HG03103 (cell line): ENCODE data around the gene NFAT5.
"Not testable (repeated sequence)": the region's sequence is repeated elsewhere in the genome, so short reads cannot be mapped to it uniquely, and the experiment has no call there.

Experiments used
- ATAC-seq: cut with Tn5 transposase; IDR thresholded peaks from one replicate; pipeline ENCODE4 v1.9.1; 2021; ENCODE audit warnings: low read depth; ENCODE audit not compliant: unreplicated experiment

Gene NFAT5

GRCh38 chr16:69632828-69633227, 67.1 kb downstream of the NFAT5 start:
- ATAC-seq: no peak

- ATAC-seq: no peak
These were observed 67.6 kb downstream of the NFAT5 start for GRCh38 chr16:69633375-69633774.

- ATAC-seq: not testable (repeated sequence)
These were observed 70.9 kb downstream of the NFAT5 start for GRCh38 chr16:69636563-69637146.

DNA sequence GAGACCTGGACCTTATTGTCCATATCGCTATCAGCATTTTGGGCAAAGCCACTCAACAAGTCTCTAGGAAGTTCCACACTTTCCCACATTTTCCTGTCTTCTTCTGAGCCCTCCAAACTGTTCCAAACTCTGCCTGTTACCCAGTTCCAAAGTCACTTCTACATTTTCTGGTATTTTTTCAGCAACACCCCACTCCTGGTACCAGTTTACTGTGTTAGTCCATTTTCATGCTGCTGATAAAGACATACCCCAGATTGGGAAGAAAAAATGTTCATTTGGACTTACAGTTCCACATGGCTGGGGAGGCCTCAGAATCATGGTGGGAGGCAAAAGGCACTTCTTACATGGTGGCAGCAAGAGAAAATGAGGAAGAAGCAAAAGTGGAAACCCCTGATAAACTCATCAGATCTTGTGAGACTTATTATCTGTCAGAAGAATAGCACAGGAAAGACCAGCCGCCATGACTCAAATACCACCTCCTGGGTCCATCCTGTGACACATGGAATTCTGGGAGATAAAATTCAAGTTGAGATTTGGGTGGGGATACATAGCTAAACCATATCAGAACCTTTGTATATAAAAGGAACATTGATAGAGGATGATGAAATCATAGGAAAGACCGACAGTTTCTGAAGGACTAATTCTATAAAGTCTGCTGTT, 71.6 kb downstream of the NFAT5 start:
- ATAC-seq: not testable (repeated sequence)

- ATAC-seq: not testable (repeated sequence)
These were observed 78.2 kb downstream of the NFAT5 start for GRCh38 chr16:69643997-69644396.

DNA sequence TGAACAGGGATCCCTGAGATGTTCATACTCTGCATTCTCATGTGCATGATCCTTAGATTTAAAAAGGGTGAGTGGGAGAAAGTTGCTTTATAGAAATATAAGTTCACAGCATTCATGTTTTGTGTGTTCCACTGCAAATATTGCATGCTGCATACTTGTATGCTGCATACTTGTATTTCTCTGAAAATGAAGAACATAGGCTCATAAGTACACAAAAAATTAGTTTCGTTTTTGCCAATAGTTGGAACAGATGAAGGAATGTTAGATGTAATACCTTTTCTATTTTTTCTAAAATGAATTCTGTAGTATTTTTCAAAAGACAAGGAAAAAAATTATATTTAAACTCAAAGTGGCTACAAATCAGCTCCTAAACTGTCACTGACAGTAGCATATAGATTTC, 79.0 kb downstream of the NFAT5 start:
- ATAC-seq: no peak

DNA sequence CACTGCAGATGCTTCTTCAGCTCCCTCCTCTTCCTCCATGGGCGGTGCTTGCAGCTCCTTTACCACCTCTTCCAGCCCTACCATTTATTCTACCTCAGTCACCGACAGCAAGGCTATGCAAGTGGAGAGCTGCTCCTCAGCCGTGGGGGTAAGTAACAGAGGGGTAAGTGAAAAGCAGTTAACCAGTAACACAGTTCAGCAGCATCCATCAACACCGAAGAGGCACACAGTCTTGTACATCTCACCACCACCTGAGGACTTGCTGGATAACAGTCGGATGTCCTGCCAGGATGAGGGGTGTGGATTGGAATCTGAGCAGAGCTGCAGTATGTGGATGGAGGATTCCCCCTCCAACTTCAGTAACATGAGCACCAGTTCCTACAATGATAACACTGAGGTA, 81.3 kb downstream of the NFAT5 start:
- ATAC-seq: no peak

DNA sequence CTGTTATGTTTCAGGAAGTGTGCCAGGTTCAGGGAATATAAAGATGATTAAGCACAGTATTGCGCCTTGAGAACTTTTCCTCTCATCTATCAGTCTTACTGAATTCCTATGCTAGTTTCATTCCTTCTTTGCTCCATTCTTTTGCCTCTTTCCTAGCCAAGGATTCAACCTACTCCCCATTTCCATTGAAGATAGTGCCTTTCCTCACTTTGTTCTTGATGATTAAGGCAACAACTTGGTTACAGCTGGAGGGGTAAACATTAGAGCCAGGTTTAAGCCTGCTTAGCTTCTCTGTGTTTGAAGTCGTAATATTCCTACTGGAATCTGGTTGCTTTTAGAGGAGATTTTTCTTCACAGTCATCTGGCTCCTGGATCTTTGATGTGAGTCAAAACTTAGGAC, 85.5 kb downstream of the NFAT5 start:
- no peak for ATAC-seq

GRCh38 chr16:69654280-69654931, 88.6 kb downstream of the NFAT5 start:
- no peak for ATAC-seq

- no peak for ATAC-seq
These were observed 94.4 kb downstream of the NFAT5 start for GRCh38 chr16:69660166-69660565.

- no peak for ATAC-seq
These were observed 97.1 kb downstream of the NFAT5 start for GRCh38 chr16:69662901-69663300.

DNA sequence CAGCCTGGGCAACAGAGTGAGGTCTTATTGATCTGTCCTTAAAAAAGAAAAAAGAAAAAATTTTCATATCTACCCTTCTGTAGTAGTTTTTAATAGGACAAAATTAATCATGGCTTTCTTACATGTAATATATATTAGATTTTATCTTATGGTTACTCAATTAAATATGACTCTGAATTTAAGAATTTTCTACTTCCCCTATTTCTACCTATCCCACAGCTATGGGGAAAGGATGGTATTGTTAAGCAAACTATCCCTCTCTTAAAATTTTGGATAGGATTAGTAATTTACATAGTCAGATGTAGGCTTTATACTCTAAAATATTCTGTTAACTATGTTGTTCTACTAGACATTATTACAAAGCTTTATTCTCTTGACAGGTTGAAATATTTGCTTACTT, 98.1 kb downstream of the NFAT5 start:
- no peak for ATAC-seq

DNA sequence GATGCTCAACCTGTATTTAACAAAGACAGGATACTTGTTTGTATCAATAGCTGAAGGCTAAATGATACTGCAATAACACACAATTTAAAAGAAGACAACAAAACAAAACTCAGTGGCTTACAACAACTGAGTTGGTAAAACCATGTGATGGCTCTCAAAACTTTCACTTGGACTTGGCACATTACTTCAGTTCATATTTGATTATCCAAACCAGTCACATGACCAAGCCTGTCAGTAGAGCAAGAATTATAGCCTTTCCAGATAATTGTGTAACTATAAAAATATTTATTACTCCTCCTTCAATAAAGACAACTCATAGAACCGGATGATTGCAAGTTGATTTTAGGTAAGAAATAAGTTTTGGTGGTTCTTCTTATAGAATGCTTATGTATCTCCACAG, 103.8 kb downstream of the NFAT5 start:
- ATAC-seq: no peak

GRCh38 chr16:69672315-69672997, 106.7 kb downstream of the NFAT5 start:
- no peak for ATAC-seq

DNA sequence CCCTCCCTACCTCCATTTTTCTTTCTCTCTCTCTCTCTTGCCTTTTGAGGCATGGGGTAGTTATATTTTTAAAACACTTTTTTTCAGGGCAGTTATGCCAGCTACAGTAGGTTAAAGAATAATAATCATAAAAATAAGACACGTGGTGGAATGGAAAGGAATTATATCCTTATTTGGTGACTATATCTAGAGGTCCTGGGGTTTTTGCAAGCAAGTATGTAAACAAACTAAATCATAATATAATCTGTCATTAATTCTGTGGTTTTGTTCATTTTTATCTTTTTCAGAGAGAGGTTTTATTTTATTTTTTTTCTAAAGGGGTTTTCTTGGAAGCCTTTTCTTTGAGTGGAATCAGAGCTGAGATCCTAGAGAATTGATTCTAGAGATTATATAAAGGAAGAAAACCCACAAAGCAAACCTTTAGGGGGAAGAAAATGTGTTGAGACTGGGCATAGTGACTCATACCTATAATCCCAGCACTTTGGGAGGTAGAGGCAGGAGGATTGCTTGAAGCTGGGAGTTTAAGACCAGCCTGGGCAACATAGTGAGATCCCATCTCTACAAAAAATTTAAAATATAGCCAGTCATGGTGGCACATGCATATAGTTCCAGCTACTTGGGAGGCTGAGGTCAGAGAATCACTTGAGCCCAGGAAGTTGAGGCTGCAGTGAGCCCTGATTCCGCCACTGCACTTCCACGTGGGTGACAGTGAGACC, 107.4 kb downstream of the NFAT5 start:
- no peak for ATAC-seq

DNA sequence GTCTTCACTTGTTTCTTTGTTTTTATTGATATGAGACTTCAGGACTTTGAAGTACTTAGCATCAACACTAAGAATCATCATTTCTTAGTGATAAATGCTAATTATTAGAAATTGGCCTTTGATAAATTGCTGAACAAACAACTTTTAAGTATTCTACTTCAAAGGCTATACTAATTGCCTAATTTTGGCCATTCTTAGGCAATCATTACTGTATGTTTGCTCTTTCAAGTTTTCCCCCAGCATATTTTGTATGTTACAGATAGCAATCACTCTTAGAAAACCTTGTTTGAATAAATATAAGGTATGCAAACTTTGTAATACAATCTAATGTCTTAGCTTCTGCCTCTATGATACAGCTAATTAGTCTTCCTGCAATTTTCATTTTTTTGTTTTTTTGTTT, 114.6 kb downstream of the NFAT5 start:
- ATAC-seq: no peak

DNA sequence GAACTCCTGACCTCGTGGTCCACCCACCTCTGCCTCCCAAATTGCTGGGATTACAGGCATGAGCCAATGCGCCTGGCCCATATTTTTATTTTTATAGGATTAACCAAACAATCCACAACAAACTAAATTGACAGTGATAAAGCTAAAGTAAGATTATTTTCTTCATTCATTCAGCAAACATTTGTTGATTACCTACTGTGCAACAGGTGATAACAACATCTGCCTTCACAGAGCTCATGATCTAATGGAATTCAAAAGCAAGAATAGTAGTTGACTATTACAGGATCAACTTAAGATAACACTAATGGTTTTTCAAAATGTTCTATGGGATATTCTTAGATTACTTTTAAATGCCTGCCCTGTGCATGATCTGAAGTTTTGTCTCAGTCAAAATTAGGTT, 122.8 kb downstream of the NFAT5 start:
- ATAC-seq: no peak

- no peak for ATAC-seq
These were observed 126.5 kb downstream of the NFAT5 start for GRCh38 chr16:69691980-69692911.

GRCh38 chr16:69693916-69694315, 128.2 kb downstream of the NFAT5 start:
- no peak for ATAC-seq

DNA sequence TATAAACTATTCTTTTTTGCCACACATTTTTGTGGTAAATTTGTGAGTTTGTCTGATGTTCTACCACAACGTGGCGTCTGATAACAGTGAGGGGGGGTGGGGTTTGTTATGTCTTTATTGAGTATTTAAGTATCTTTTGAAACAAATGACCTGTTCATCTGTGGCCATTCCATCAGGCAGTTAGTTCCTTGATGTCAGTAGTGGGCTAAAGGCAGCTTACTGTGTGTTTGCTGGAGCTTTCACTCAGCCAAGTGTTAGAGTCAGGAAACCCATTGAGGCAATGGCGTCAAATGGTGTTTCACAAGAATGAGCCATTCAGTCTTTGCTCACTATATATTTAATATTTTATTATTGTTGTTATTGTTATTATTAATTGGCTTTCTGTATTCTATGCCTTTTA, 132.6 kb downstream of the NFAT5 start:
- ATAC-seq: no peak
